ENCODE measurements around the gene GALNT12. TPM values are rescaled to one million over a fixed set of nuclear protein-coding genes. Genes with fewer than 3 reads are reported as not detected.

The GALNT12 gene
- total RNA-seq, 1 experiment from 2014 or later: 5.6 TPM

DNA sequence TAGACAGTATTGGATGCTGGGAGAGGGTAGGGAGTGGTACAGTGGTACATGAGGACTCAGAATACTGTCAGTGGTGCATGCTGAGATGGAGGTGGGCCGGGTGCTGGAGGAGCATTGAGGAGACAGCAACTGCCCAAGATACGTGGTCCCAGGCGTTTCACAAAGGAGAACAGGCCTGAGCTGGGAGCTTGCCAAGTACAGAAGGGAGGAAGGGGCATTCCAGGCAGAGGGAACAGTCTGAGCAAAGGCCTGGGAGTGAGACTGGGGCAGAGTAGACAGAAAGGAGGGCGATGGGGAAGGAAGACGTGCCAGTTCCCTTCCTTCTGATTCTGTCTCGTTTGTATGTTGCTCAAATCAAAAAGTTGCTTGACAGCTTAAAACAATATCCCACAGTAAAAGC lies 15.2 kb downstream of the GALNT12 start:
- in situ Hi-C loops (cut with HindIII; ENCODE audit: low sequenced_read_pairs): no loop called here
- DNase-seq (ENCODE audit: low spot score): no peak

DNA sequence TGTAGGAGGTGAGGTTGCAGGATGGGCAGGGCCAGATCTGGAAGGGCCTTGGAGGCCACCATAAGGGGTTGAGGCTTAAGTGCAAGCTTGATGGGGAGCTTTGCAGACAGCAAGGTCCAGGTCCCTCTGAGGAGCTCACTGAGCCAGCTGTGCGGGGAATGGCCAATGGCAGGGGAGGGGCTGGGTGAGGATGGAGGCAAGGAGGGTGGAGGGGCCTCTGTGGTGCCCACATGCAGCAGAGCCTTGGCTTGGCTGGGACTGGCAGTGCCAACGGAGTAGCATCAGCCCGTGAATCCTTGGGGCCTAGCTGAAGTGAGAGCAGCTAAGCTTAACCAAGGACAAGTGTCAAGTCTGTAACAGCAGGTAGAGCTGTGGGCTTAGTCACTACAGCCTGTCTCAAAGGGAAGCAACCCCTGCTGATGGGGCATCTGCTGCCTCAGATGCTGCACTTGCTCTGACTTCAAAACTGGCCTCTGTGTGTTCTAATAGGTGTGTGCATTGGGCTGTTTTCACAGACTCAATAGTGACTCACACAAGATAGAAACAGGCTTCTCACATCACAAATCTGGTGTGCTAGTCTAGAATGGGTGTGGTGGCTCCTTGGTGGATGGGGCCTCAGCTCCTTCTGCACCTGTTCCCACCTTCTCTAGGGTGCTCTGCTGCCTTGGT lies 16.3 kb downstream of the GALNT12 start:
- DNase-seq (ENCODE audit: low spot score): peak; percentile 94
- in situ Hi-C loops (cut with HindIII; ENCODE audit: low sequenced_read_pairs): no loop called here

DNA sequence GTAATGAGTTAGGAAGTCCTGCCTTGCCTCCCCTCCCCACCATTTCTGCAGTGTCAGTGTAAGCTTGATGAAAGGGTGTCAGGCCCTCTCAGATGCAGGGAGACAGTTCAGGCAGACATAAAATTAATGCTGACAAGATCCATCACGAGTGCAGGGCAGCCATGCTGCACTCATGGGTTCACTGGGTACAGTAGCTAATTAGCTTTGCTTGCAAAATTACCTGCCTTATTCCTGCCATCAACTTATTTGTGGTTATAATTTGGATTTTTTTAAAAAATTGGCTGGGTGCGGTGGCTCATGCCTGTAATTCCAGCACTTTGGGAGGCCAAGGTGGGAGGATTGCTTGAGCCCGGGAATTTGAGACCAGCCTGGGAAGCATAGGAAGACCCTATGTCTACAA lies 17.9 kb downstream of the GALNT12 start:
- in situ Hi-C loops (cut with HindIII; ENCODE audit: low sequenced_read_pairs): no loop called here
- no peak for DNase-seq (ENCODE audit: low spot score)

DNA sequence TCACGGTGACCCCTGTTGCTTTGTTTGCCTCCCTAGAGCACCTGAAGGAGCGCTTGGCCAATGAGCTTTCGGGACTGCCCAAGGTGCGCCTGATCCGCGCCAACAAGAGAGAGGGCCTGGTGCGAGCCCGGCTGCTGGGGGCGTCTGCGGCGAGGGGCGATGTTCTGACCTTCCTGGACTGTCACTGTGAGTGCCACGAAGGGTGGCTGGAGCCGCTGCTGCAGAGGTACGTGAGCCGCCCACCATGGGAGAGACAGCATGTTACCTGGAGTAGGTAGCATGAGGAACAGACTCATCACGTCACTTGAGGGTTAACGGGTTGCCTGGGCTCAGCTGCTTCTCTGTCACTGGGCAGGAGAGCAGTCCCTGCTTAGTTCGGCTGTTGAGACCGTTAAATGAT lies 19.2 kb downstream of the GALNT12 start:
- in situ Hi-C loops (cut with HindIII; ENCODE audit: low sequenced_read_pairs): no loop called here
- DNase-seq (ENCODE audit: low spot score): no peak

DNA sequence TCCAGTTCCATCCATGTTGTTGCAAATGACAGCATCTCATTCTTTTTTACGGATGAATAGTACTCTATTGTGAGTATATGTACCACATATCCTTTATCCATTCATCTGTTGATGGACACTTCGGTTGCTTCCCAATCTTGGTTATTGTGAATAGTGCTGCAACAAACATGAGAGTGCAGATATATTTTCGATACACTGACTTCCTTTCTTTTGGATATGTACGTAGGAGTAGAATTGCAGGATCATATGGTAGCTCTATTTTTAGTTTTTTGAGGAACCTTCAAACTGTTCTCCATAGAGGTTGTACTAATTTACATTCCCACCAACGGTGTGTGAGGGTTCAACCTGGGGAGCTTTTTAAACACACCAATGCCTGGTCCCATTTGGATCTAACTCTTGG lies 22.3 kb downstream of the GALNT12 start:
- DNase-seq (ENCODE audit: low spot score): no peak
- in situ Hi-C loops (cut with HindIII; ENCODE audit: low sequenced_read_pairs): no loop called here

DNA sequence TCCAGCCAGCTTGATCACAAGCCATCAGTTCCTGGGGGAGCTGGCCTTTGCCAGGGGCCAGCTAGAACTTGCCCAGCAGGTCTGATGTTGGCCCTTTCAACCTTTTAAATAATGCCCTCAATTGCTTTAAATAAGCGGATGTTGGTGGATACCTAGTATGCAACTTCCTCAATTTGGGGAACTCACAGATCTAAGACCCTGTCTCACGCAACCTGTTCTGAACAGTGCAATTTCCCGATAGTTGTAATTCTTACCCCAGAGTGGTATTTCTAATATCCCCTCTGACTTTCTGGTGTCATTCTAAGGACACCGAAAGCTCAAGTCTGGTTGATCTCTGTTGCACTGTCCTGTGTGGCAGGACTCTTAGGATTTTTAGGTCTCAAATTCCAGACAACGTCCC lies 23.1 kb downstream of the GALNT12 start:
- in situ Hi-C loops (cut with HindIII; ENCODE audit: low sequenced_read_pairs): no loop called here
- DNase-seq (ENCODE audit: low spot score): no peak

DNA sequence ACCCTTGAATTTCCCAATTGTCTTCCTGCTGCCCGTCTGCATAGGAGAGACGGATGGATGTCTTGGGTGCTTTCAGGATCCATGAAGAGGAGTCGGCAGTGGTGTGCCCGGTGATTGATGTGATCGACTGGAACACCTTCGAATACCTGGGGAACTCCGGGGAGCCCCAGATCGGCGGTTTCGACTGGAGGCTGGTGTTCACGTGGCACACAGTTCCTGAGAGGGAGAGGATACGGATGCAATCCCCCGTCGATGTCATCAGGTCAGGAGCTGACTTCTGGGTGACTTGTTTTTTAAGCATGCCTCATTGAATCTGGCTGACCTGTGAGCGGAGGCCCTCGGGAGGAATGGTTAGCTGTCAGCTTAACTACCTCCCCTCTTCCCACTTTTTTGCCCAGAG lies 24.2 kb downstream of the GALNT12 start:
- in situ Hi-C loops (cut with HindIII; ENCODE audit: low sequenced_read_pairs): no loop called here
- no peak for DNase-seq (ENCODE audit: low spot score)

DNA sequence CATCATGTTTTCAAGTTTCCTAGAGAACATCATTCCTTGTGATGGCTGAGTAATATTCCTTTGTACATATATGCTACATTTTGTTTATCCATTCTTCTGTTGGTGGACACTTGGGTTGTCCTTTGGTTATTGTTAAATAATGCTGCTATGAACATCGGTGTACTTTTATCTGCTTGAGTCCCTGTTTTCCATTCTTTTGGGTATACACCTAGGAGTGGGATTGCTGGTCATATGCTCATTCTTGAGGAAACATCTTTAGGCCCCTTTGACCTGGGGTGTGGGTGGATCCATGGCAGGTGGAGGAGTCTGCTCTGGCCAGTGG lies 25.3 kb downstream of the GALNT12 start:
- no peak for DNase-seq (ENCODE audit: low spot score)
- in situ Hi-C loops (cut with HindIII; ENCODE audit: low sequenced_read_pairs): no loop called here

DNA sequence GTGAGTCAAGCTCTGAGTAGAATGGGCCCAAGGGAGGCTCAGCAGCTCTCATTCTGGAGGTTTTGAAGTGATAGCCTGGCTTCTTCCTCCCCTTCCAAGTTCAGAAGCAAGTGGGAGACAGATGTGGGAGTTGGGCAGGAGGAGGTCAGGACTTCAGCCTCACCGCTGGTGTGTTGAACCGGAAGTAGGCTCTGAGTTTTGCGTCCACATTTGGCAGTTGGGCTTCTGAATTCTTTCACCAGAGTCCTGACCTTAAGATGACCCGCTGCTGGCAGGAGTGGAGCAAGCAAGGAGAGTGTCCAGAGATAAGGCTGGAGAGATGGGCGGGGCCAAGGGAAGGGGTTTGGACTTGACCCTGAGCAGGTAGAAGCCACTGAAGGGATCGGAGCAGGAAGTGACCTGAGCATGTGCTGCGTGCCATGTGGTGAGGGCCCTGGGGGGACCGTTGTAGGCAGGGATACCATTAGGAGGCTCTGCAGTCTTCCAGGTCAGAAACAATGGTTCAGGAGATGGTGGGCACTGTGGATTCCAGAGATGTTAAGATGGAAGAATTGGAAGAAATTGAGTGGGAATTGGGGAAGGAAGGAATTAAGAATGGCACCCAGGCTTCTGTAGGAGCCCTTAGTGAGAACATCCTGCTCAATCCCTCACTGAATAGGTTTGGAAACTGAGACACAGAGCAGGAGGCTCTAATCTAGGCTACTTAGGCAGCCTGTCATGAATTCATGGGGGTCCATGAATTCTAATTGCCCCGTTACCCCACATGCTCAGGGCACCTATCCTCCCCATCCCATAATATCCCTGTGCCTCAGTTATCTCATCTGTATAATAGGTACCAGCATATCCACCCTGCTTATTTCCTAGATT lies 25.9 kb downstream of the GALNT12 start:
- in situ Hi-C loops (cut with HindIII; ENCODE audit: low sequenced_read_pairs): no loop called here
- DNase-seq (ENCODE audit: low spot score): no peak

DNA sequence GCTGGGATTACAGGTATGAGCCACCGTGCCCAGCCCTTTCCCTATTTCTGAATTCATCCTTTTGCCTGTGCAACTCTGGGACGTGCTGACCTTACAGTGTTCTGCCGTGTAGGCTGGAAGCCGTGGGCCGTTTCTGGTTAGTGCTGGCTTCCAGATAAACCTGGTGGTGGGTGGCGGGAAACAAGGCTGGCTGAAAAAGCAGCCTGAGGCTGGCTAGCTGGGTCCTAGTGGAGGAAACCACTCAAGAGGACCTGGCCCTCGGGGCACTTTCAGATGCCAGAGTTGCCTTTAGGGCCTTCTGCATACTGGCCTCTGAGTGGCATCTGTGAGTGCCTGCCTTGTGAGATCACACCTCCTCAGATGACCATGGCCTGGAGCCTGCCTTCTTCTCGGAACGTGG lies 26.9 kb downstream of the GALNT12 start:
- DNase-seq (ENCODE audit: low spot score): no peak
- in situ Hi-C loops (cut with HindIII; ENCODE audit: low sequenced_read_pairs): no loop called here

DNA sequence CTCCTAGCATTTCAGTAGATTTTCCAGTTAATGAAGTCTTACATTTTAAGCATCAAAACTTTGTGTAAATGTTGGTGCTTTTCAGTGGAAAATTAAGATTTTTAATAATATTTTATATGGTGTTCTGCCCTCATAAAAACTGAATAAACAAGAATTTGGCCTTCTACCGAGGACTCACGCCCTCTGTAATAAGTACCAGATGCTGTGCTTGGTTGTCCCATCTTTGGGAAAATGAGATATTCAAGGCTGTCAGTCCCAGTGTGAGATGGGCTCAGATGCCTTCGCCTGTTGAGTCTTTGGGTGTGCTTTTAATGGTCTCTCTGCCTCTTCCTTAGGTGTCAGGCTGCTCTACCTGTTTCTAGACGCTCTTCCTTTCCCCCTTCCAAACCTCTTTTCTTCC lies 28.7 kb downstream of the GALNT12 start:
- in situ Hi-C loops (cut with HindIII; ENCODE audit: low sequenced_read_pairs): no loop called here
- DNase-seq (ENCODE audit: low spot score): no peak

DNA sequence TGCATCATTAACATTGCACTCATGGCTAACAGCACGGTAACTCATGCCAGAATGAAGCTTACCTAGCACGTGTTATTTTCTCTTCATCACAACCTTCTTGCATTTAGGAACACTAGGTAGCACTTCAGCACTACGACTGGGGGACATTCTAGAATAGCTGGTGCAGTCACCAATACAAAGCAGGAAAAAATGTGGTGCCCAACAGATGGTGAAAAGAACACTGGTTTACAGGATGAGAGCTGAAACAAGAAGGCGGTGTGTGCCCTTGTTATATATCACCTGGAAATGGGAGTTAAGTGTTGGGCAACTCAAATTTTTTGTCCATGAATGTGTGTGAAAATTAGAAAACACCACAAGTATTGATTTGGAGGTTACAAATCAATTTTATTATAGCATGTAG lies 30.0 kb downstream of the GALNT12 start:
- in situ Hi-C loops (cut with HindIII; ENCODE audit: low sequenced_read_pairs): no loop called here

DNA sequence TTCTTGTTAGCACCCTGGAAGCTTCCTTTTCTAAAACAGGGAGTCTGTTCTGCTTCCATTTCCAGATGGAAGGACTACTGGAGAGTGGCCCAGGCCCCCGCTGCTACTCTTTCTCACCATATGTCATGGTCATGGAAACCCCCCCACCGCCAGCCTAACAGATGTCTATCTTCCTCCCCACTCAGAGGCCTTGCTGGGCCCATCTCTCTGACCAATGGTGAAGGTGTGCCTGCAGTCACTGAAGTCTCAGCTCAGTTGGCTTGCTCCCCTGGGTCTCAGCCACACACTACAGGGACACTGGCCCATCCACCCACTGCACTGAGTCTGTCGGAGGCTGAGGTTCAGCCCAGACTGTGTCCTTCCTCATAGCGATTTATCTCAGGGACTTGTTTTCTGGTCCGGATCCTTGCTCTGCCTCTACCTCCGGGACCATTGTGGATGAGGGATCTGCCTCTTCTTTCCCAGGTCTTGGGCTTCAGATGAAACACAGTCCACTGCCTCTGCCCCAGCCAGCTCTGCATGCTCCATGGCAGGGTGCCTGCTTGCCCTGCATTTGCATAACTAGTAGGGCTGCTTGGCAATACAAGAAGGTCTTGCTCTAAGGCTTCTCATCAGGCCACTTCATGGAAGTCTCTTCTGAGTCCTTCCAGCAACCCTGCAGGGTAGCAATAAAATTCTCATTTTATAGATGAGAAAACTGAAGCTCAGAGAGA lies 30.8 kb downstream of the GALNT12 start:
- in situ Hi-C loops (cut with HindIII; ENCODE audit: low sequenced_read_pairs): no loop called here
- DNase-seq (ENCODE audit: low spot score): peak; percentile 95

More for the DNA sequence above, 30.0 kb downstream of the GALNT12 start:
- peak; percentile 78 for DNase-seq (ENCODE audit: low spot score)

DNA sequence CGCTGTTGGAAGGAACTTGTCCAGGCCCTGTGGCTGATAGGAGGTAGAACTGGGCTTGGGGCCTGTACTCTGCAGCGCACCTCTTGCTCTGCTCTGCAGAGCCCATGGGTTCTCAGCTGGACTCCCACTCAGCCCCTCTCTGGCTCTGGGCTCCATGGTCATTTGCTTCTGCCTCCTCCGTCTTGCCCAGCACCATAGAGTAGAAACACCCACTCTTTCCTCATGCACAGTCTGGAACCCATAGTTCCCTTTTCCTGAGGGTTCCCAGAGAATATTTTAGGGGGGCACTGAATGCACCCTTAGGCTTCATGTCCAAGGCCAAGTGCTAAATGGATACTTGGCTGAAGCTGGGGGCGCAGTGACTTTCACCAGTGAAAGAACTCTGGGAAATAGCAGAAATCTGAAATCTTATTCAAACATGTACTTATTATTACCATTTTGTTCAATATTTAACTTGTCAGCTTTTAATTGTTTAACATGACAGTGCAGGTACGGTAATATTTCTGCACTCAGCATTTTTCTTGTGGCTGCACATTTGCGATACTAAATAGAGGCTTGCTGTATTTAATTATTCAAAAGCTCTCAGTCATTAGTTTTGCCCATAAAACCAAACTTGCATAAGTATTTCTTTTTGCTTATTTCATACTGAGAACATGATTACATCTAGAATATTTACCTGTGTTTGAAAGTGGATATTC lies 31.5 kb downstream of the GALNT12 start:
- no peak for DNase-seq (ENCODE audit: low spot score)
- in situ Hi-C loops (cut with HindIII; ENCODE audit: low sequenced_read_pairs): no loop called here

DNA sequence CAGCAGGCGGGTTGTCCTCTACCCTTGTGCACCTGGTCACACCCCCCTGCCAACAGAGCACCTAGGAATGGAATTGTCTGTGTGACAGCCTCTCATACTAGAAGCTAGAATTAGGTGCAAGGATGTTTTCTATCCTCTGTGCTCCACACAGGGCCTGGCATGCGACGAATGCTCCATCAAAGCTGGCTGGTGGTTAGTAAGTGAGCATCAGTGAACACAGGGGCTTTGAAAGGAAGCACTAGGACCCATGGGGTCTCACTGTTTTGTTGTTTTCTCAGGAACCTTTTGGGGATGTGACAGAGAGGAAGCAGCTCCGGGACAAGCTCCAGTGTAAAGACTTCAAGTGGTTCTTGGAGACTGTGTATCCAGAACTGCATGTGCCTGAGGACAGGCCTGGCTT lies 32.3 kb downstream of the GALNT12 start:
- no peak for DNase-seq (ENCODE audit: low spot score)
- in situ Hi-C loops (cut with HindIII; ENCODE audit: low sequenced_read_pairs): no loop called here

DNA sequence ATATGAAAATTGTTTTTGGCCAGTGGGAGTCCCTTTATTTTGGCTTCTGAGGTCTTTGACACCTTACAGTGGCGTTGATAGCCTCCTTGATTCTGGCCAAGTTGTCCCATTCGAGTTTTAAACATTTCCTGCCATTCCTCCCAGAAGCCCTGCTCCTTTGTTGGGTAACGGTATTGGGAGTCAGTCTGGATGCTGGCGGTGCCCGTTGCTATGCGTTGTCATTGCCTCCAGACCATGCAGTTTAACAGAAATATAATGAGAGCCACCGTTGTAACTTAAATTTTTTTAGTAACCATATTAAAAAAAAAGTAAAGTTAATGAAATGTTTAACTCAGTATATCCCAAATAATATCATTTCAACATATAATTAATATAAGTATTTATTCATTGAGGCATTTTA lies 35.0 kb downstream of the GALNT12 start:
- in situ Hi-C loops (cut with HindIII; ENCODE audit: low sequenced_read_pairs): no loop called here

DNA sequence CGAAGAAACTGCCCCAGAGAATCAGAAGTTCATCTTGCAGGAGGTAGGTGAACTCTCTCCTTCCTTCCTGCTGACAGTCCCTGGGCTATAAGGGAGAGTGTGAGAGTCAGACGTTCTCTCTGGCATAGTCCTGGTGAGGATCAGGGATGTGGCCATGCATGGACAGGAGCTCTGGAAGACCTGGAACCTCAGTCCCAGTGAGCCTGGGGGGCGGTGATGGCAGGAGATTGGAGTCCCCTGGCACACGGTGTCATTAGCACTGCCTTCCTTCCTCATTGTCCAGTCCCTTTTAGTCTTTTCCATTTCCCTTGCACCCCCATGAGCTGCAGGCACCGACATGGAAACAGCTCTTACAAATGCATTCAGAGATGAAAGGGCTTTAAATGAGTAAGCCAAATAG lies 38.6 kb downstream of the GALNT12 start:
- no peak for DNase-seq (ENCODE audit: low spot score)
- in situ Hi-C loops (cut with HindIII; ENCODE audit: low sequenced_read_pairs): no loop called here

More for the DNA sequence above, 35.0 kb downstream of the GALNT12 start:
- DNase-seq (ENCODE audit: low spot score): no peak

DNA sequence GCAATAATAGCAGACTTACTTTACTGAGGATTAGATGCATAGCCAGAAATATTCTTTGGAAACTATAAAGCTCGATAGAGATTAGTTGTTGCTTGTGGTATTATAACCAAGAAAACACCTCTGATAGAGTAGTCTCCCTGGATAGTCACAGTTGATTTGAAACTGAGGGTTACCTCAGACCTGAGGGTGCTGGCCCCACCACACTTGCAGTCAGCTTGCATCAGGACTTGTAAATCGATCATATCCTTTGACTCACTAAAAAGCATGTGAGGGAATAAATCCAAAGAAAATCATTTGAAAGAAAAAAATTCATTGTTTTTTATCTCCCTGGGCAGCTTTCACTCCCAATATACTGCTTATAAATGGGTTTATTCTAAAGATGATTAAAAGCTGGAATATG lies 39.4 kb downstream of the GALNT12 start:
- in situ Hi-C loops (cut with HindIII; ENCODE audit: low sequenced_read_pairs): no loop called here
- DNase-seq (ENCODE audit: low spot score): no peak

DNA sequence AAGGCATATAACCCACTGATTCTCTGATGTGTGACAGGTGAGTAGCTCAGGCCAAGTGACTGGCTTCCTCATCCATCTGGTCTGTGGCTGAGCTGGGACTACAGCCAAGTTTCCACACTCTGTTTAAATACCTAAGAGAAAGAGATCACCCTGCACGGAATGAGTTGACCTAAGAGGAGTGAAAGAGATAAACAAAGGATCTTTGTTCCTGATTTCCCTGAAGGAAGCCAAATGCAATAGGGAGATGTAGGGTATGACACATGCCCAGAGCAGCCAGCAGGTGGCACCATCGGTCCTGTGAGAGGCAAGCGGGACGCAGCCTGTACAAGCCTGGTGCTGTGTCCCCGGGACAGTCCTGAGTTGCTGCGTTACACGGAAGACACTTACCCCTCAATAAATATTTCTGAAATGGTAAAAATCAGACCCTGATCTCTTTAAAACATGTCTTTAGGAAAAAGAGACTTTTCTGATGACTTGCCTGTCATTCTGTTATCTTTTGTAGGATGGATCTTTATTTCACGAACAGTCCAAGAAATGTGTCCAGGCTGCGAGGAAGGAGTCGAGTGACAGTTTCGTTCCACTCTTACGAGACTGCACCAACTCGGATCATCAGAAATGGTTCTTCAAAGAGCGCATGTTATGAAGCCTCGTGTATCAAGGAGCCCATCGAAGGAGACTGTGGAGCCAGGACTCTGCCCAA lies 41.1 kb downstream of the GALNT12 start:
- in situ Hi-C loops (cut with HindIII; ENCODE audit: low sequenced_read_pairs): no loop called here
- DNase-seq (ENCODE audit: low spot score): peak; percentile 95
